PC-3 (cell line): ENCODE data around the gene SEC63.

Experiments
- CTCF ChIP-seq: fragments of 300-600 bp; sonication (generic); conservative IDR thresholded peaks from 2 replicates; pipeline ENCODE4 v1.5.1; 2017; ENCODE audit warnings: antibody characterized with exemption, low read depth, mild to moderate bottlenecking, low read length
- EZH2 ChIP-seq: fragments of 300-600 bp; sonication (generic); IDR thresholded peaks from one replicate; pipeline ENCODE4 v1.6.1; 2017; ENCODE audit warnings: antibody characterized with exemption, mild to moderate bottlenecking, low read length; ENCODE audit not compliant: unreplicated experiment

GRCh38 chr6:107973594-107973993 lies 15.6 kb upstream of the SEC63 start:
- TF ChIP-seq CTCF (no peak), EZH2 (no peak)
